ENCODE results near the gene EIF3B.
"Not testable (repeated sequence)": the region's sequence is repeated elsewhere in the genome, so short reads cannot be mapped to it uniquely, and the experiment has no call there.

Gene EIF3B

GRCh38 chr7:2350055-2350454, 4.6 kb upstream of the EIF3B start:
- DNase-seq: no peak

GRCh38 chr7:2350861-2351260, 3.8 kb upstream of the EIF3B start:
- no peak for DNase-seq

DNA sequence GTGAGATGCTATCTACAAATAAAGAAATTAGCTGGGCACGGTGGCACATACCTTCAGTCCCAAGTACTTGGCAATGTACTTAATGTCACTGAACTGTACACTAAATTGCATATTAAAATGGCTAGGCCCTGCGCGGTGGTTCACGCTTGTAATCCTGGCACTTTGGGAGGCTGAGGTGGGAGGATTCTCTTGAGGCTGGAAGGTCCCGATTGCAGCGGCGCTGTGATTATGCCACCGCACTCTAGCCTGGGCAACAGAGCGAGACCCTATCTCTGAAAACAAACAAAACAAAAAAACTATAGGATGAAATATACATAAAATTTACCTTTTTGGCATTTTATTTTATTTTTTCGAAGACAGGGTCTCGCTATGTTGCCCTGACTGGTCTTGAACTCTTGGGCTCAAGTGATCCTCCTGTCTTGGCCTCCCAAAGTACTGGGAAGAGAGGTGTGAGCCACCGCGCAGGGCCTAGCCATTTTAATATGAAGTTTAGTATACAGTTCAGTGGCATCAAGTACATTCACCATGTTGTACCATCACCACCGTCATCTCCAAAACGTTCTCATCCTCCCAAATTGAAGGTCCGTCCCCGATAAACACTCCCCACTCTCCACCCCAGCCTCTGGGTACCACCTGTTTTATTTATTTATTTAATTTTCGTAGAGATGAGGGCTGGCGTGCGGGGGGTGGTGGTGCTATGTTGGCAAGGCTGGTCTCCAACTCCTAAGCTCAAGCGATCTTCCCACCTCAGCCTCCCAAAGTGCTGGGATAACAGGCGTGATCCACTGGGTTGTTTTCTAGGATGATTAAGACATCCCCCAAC, 1.3 kb upstream of the EIF3B start:
- no peak for DNase-seq

GRCh38 chr7:2353936-2354185, 766 bp upstream of the EIF3B start:
- DNase-seq: no peak

GRCh38 chr7:2354939-2355704, 495 bp downstream of the EIF3B start:
- no peak for DNase-seq

GRCh38 chr7:2355705-2356008, 1.0 kb downstream of the EIF3B start:
- no peak for DNase-seq

DNA sequence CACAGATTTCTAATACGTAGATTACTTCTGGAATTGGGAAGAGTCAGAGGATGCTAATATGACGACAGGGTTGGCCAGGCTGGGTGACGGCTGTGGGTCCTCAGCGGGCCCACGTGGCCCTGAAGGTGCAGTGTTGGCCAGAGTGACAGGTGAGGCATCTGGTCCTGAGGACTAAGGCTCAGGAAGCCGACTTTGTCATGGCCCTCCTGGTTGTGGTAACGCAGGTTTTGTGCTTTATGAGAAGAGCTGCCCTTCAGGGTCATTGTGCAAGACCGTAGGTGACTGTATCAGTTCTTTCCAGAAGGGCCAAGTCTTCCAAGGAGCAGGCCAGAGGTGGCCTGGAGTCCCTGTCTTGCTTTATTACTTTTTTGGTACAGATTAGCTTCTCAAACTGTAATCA, 2.5 kb downstream of the EIF3B start:
- DNase-seq: no peak

DNA sequence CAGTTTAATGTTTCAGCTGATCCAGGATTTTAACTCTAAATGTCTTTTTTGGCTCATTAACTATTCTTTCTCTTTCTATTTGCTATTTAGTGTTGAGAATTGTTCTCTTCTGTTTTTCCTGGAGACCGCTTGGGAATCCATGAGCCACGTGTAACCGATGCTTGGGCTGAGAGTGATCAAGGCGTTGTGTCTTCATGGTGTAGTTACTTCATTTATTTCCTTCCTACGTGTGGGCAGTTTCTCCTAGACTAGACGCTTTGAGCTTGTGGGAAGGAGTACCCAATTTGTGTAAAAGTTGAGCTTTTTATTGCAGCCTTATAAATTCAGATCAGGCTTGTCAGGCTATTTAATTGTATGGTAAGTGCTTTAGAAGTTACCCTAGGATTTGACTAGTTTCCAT, 2.9 kb downstream of the EIF3B start:
- DNase-seq: no peak

GRCh38 chr7:2358968-2359527, 4.4 kb downstream of the EIF3B start:
- peak; percentile 84 for DNase-seq

- DNase-seq: no peak
Measured at GRCh38 chr7:2359610-2360009, 5.0 kb downstream of the EIF3B start.

DNA sequence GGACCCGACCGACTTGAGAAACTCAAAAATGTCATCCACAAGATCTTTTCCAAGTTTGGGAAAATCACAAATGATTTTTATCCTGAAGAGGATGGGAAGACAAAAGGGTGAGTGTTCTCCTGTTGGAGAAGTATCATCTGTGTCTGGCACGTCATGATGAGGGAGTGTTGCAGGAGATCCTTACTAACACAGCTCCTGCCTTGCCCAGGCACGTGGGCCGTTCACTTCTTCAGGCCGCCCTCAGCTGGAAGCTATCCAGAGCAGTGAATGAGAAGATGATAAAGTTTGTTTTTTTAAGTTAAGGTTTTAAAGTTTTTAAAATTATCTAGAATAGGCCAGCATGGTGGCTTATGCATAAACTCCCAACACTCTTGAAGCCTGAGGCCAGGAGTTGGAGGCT, 6.2 kb downstream of the EIF3B start:
- DNase-seq: no peak

DNA sequence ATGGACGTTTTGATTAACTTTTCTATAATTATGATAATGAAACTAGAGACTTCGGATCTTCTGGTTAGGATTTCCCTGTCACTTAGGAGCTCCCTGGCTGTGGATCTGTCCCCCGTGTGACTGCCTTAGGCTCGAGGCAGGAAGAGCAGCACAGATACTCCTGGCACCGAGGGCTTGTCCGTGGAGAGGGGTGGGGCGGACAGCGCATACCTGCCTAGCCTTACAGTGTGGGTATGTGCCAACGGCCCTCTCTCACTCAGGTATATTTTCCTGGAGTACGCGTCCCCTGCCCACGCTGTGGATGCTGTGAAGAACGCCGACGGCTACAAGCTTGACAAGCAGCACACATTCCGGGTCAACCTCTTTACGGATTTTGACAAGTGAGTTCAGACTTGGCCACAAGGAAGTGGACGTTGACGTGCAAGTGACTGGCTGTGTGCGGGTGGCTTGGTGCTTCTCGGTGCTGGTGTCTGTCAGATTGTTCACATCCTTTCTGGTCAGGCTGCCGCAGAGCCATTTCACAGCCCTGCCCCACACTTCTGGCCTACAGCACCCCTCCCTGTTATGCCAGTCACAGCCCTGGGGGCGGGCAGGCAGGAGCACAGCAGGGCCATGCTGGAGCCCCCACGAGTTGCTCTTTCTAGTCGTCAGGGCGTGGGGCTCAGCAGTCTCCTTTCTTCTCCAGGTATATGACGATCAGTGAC, 7.9 kb downstream of the EIF3B start:
- DNase-seq: no peak

- no peak for DNase-seq
Measured at GRCh38 chr7:2369139-2369538, 14.5 kb downstream of the EIF3B start.

DNA sequence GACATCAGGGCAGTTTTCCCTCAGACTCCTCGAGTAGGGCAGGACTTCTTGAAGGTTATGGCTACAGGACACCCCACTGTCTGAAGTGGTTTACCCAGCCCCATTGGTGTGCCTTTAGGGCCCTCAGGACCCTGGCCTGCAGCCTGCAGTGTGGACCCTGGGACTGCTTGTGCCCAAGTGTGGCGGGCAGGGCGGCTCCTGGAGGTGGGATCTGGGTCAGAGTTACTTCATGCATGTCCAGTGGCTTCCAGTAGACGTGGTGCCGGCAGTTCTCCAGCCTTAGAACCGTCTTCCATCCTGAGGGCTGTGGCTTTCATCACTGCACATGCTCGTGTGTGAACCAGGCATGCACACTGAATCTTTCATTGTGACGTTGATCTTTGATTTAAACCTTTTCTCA, 16.7 kb downstream of the EIF3B start:
- DNase-seq: no peak

DNA sequence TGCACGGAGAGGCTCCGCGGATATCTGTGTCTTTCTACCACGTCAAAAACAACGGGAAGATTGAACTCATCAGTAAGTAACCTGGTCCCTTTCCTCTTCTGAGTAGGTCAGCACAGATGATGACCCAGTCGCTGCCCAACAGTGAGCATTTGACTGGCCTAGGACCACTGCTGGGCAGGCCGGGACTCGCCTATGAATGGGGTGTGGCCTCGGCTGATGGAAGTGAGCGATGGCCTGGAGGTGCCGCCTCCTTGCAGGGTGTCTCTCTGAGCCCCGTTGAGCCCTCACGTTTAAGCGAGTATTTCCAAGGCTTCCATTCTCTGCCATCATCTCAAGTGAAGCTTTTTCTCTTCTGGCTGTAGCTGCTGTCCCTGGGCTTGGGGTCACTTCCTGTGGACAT, 18.1 kb downstream of the EIF3B start:
- DNase-seq: no peak

GRCh38 chr7:2373124-2373556, 18.5 kb downstream of the EIF3B start:
- no peak for DNase-seq

GRCh38 chr7:2373646-2374045, 19.0 kb downstream of the EIF3B start:
- no peak for DNase-seq

- DNase-seq: no peak
Measured at GRCh38 chr7:2374401-2374800, 19.8 kb downstream of the EIF3B start.

DNA sequence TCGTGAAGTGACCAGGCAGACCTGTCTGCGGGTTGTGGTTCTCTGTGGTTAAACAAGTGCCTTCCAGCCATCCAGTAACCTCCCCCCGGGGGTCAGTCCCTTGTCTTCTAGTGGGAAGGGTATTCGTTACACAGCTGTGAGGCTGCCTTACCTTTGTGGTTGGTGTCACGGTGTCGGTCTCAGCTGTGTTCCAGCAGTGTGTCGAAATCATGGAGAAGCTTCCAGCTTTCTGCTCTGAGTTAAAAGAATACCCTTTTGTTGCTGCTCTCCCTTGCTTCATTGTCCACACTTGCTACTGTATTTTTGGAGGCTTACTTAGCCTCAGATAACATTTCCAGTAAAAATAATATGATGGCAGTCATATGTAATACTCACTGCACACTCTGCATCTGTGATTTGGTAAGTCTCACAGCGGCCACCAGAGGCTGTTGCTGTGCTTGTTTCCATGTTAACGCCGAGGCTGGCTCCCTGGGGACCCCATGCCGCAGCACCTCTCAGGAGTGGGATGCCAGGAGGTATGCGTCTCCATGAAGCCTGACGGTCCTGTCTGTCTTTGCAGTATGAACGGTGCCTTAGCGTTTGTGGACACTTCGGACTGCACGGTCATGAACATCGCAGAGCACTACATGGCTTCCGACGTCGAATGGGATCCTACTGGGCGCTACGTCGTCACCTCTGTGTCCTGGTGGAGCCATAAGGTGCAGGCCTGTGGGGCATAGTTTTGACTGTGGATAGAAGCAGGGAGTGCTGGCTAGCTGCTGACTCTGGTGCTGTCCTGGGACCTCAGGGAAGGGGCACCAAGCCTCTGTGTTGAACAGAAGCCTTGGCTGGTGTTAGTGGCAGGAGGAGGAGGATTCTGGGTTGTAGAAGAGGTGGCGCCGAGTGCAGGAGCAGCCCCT, 20.5 kb downstream of the EIF3B start:
- no peak for DNase-seq

- no peak for DNase-seq
Measured at GRCh38 chr7:2376351-2377154, 21.9 kb downstream of the EIF3B start.

DNA sequence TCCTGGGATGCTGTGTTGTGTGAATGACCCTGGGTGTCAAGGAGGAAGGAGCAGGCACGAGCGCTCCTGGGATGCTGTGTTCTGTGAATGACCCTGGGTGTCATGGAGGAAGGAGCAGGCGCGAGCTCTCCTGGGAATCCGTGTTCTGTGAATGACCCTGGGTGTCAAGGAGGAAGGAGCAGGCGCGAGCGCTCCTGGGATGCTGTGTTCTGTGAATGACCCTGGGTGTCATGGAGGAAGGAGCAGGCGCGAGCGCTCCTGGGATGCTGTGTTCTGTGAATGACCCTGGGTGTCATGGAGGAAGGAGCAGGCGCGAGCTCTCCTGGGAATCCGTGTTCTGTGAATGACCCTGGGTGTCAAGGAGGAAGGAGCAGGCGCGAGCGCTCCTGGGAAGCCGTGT, 22.9 kb downstream of the EIF3B start:
- not testable (repeated sequence) for DNase-seq

DNA sequence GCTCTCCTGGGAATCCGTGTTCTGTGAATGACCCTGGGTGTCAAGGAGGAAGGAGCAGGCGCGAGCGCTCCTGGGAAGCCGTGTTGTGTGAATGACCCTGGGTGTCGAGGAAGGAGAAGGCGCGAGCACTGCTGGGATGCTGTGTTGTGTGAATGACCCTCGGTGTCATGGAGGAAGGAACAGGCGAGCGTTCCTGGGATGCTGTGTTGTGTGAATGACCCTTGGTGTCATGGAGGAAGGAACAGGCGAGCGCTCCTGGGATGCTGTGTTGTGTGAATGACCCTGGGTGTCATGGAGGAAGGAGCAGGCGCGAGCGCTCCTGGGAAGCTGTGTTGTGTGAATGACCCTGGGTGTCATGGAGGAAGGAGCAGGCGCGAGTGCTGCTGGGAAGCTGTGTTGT, 23.5 kb downstream of the EIF3B start:
- DNase-seq: not testable (repeated sequence)
